ENCODE measurements around the gene GSK3B.

GRCh38 chr3:119819806-119820205 is 274.4 kb downstream of the GSK3B start:
- TF ChIP-seq EZH2phosphoT487 (IDR thresholded peaks at IDR 0.05; ENCODE audit: insufficient read depth, low read depth) (no peak), EZH2 (IDR thresholded peaks at IDR 0.05; ENCODE audit: insufficient read depth, poor library complexity, severe bottlenecking) (no peak)
